ENCODE measurements around the gene SECISBP2L. TPM values are rescaled to one million over a fixed set of nuclear protein-coding genes. Genes with fewer than 3 reads are reported as not detected.

The SECISBP2L gene
- total and polyA plus RNA-seq, 2 of the 4 experiments (the other 2 are of a cell fraction) = 13.1 to 34.1 TPM

DNA sequence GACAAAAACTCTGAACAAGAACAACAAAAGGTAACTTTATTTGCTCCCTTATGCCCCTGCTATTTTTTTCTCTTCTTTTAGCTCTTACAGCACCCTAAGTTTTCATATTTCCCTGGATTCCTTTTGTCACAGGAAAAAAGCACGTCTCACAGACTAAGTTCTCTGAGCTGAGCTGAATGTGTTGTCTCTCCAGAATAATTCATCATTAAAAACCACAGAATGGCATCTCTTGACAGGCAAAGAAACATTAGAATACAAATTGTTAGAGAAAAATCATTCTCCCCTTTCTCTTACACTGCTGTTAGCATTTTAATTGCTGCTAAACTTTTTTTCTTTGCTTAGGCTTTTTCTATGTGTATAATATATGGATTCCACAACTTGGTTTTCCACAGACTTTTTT lies 48.7 kb upstream of the SECISBP2L start:
- Histone ChIP-seq H3K4me1 (ENCODE audit: control insufficient read depth, insufficient read depth, low read length) (no peaks in the 10 kb centered on the region), H2AK5ac (ENCODE audit: low read depth, low read length) (no peak overlapping the region), H4K5ac (ENCODE audit: low read depth, low read length) (no peak overlapping the region), H3K4me3 (ENCODE audit: insufficient read depth, low read depth, low read length) (no peak overlapping the region), H3K56ac (ENCODE audit: extremely low read depth, insufficient read depth, low read length) (no peak overlapping the region), H3K79me1 (ENCODE audit: low read depth in 1 of 2, low read length in 2 of 2) (no peaks in the 10 kb centered on the region), H3K23ac (ENCODE audit: low read depth, low read length) (no peak overlapping the region), H2BK20ac (ENCODE audit: low read depth, low read length) (no peak overlapping the region), H3K4me2 (ENCODE audit: low read depth, low read length) (no peak overlapping the region), H2BK5ac (ENCODE audit: low read depth, low read length, poor library complexity, severe bottlenecking) (no peak overlapping the region), H3K9me3 (ENCODE audit: control insufficient read depth, insufficient read depth, low read length) (no peaks in the 10 kb centered on the region), H2AK9ac (replicated peaks; ENCODE audit: low read depth, low read length, poor library complexity) (no peak overlapping the region), H3K27me3 (ENCODE audit: control insufficient read depth, insufficient read depth, low read length) (no peaks in the 10 kb centered on the region), H4K91ac (ENCODE audit: insufficient read depth, low read depth, low read length) (no peak overlapping the region), H3K4ac (ENCODE audit: low read depth, low read length) (no peak overlapping the region), H3K36me3 (ENCODE audit: control insufficient read depth, insufficient read depth, low read length) (no peaks in the 10 kb centered on the region), H3K9me1 (ENCODE audit: insufficient read depth, low read length) (no peaks in the 10 kb centered on the region), H3K14ac (replicated peaks; ENCODE audit: low read depth, low read length) (no peak overlapping the region), H2BK15ac (ENCODE audit: low read depth, low read length) (no peak overlapping the region), H4K20me1 (ENCODE audit: insufficient read depth, low read length) (no peaks in the 10 kb centered on the region), H4K8ac (ENCODE audit: low read depth in 2 of 2, low read length in 2 of 2) (no peak overlapping the region), H2BK120ac (ENCODE audit: low read depth, low read length) (no peak overlapping the region), H2AFZ (replicated peaks; ENCODE audit: low read length, poor library complexity) (no peak overlapping the region), H3K9ac (ENCODE audit: low read depth, low read length) (no peak overlapping the region), H3K18ac (ENCODE audit: low read depth, low read length) (no peak overlapping the region), H3K27ac (ENCODE audit: insufficient read depth, low read length) (no peak overlapping the region)
- DNase-seq = no peak
- intact Hi-C loops (cut with micrococcal nuclease) (no loop called here), dilution Hi-C loops (cut with HindIII; ENCODE audit: low sequenced_read_pairs, unreplicated experiment) (no loop called here), in situ Hi-C loops (cut with MboI; ENCODE audit: low sequenced_read_pairs) (no loop called here)
- no CpG with 5 or more reads among the region's 1 CpG for WGBS, 2 experiments (ENCODE audit: extremely low coverage in 2 of 2, insufficient read length in 1 of 2)
- POLR2A ChIA-PET (ENCODE audit: unreplicated experiment) = no interaction called here
- TF ChIP-seq, protein P1, sequence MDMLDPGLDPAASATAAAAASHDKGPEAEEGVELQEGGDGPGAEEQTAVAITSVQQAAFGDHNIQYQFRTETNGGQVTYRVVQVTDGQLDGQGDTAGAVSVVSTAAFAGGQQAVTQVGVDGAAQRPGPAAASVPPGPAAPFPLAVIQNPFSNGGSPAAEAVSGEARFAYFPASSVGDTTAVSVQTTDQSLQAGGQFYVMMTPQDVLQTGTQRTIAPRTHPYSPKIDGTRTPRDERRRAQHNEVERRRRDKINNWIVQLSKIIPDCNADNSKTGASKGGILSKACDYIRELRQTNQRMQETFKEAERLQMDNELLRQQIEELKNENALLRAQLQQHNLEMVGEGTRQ (IDR thresholded peaks at IDR 0.05; ENCODE audit: low read depth, low read length) = no peak
- TF ChIP-seq MXI1 (IDR thresholded peaks at IDR 0.05; ENCODE audit: borderline replicate concordance, low read depth, low read length) = no peak
- TF ChIP-seq, protein P2, sequence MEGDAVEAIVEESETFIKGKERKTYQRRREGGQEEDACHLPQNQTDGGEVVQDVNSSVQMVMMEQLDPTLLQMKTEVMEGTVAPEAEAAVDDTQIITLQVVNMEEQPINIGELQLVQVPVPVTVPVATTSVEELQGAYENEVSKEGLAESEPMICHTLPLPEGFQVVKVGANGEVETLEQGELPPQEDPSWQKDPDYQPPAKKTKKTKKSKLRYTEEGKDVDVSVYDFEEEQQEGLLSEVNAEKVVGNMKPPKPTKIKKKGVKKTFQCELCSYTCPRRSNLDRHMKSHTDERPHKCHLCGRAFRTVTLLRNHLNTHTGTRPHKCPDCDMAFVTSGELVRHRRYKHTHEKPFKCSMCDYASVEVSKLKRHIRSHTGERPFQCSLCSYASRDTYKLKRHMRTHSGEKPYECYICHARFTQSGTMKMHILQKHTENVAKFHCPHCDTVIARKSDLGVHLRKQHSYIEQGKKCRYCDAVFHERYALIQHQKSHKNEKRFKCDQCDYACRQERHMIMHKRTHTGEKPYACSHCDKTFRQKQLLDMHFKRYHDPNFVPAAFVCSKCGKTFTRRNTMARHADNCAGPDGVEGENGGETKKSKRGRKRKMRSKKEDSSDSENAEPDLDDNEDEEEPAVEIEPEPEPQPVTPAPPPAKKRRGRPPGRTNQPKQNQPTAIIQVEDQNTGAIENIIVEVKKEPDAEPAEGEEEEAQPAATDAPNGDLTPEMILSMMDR (conservative IDR thresholded peaks at IDR 0.05; ENCODE audit: low read depth, low read length) = no peak
- no peak for TF ChIP-seq RCOR1 (IDR thresholded peaks at IDR 0.05; ENCODE audit: insufficient replicate concordance, low read length)
- no peak for TF ChIP-seq POLR2A (IDR thresholded peaks at IDR 0.05; ENCODE audit: low read depth, low read length)
- TF ChIP-seq CEBPB (IDR thresholded peaks at IDR 0.05; ENCODE audit: low read depth, low read length) = no peak
- no peak for TF ChIP-seq FOS (IDR thresholded peaks at IDR 0.05; ENCODE audit: low read depth, low read length)
- no peak for TF ChIP-seq CHD1 (IDR thresholded peaks at IDR 0.05; ENCODE audit: low read depth, low read length)
- TF ChIP-seq, protein P3, sequence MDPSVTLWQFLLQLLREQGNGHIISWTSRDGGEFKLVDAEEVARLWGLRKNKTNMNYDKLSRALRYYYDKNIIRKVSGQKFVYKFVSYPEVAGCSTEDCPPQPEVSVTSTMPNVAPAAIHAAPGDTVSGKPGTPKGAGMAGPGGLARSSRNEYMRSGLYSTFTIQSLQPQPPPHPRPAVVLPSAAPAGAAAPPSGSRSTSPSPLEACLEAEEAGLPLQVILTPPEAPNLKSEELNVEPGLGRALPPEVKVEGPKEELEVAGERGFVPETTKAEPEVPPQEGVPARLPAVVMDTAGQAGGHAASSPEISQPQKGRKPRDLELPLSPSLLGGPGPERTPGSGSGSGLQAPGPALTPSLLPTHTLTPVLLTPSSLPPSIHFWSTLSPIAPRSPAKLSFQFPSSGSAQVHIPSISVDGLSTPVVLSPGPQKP (IDR thresholded peaks at IDR 0.05; ENCODE audit: borderline replicate concordance, low read depth, low read length) = no peak
- no peak for TF ChIP-seq RFX5 (IDR thresholded peaks at IDR 0.05; ENCODE audit: low read depth, low read length)
- TF ChIP-seq MAFK (IDR thresholded peaks at IDR 0.05; ENCODE audit: low read depth, low read length) = no peak
- no peak for TF ChIP-seq RAD21 (IDR thresholded peaks at IDR 0.05; ENCODE audit: low read length)
- ATAC-seq (ENCODE audit: low read depth) = no peak
- no TSS peak for BruUV-seq (replicated peaks)
- CTCF ChIA-PET = interaction anchor here (0.5 kb wide), 1 partner anchor 51 kb away, joined by 3 read pairs; no protein-coding TSS in a partner anchor
